HEK293 (cell line): ENCODE data around the gene SPINK1.
"Not testable (repeated sequence)": the region's sequence is repeated elsewhere in the genome, so short reads cannot be mapped to it uniquely, and the experiment has no call there.

ENCODE experiments used
- CTCF ChIA-PET: fragments of 350-600 bp; formaldehyde crosslinking; extraction: SDS; loops from one replicate; lab custom pipeline; 2021; ENCODE audit warnings: antibody characterized with exemption; lab: Yijun Ruan, JAX
- POLR2A ChIA-PET: fragments of 300-600 bp; formaldehyde crosslinking; extraction: SDS; loops from one replicate; lab custom pipeline; 2020; ENCODE audit warnings: antibody characterized with exemption, inconsistent platforms; lab: Yijun Ruan, JAX
- H3K27ac ChIP-seq: fragments of 200-500 bp; sonication (Bioruptor generic); 2 replicates; pipeline ENCODE4 v1.5.1; 2014; ENCODE audit warnings: low read depth, low read length, control low read depth, inconsistent platforms; ENCODE audit errors: extremely low read depth
- H3K36me3 ChIP-seq, 2 experiments: fragments of 200-500 bp in 1 of 2; sonication (Bioruptor generic) in 1 of 2; 1 replicate in 1 of 2; 2 replicates in 1 of 2; pipeline ENCODE4 v1.5.1; 2014 to 2017; ENCODE audit warnings: inconsistent platforms in 2 of 2, low read length in 2 of 2; ENCODE audit not compliant: control insufficient read depth in 2 of 2, insufficient read depth in 1 of 2
- H3K4me1 ChIP-seq: fragments of 200-500 bp; sonication (Bioruptor generic); 2 replicates; pipeline ENCODE4 v1.5.1; 2014; ENCODE audit warnings: mild to moderate bottlenecking, low read length, inconsistent platforms; ENCODE audit not compliant: control insufficient read depth, insufficient read depth
- H3K4me3 ChIP-seq: 2 replicates; pipeline ENCODE4 v1.5.1; 2011; ENCODE audit warnings: low read depth, mild to moderate bottlenecking, control low read depth, low read length, moderate library complexity
- H3K9me3 ChIP-seq: fragments of 200-500 bp; sonication (Bioruptor generic); 2 replicates; pipeline ENCODE4 v1.5.1; 2014; ENCODE audit warnings: low read depth, low read length, inconsistent platforms; ENCODE audit not compliant: control insufficient read depth, insufficient read depth
- BCL11B ChIP-seq: fragments of 450-650 bp; formaldehyde crosslinking; IDR thresholded peaks from 2 replicates; pipeline ENCODE4 v1.5.1; 2016; ENCODE audit warnings: low read depth, missing biosample characterization, missing genetic modification characterization
- GLI2 ChIP-seq: fragments of 450-650 bp; formaldehyde crosslinking; IDR thresholded peaks from 2 replicates; pipeline ENCODE4; 2017; ENCODE audit warnings: missing biosample characterization, missing genetic modification characterization, low read depth, borderline replicate concordance
- MEIS1 ChIP-seq: sonication (generic); formaldehyde crosslinking; IDR thresholded peaks from 2 replicates; pipeline ENCODE4 v1.8.1; 2022; ENCODE audit warnings: missing genetic modification reagents, mild to moderate bottlenecking, borderline replicate concordance
- MYNN ChIP-seq: fragments of 450-650 bp; formaldehyde crosslinking; IDR thresholded peaks from 2 replicates; pipeline ENCODE4 v1.5.1; 2016; ENCODE audit warnings: missing biosample characterization, missing genetic modification characterization, borderline replicate concordance
- SCRT1 ChIP-seq: fragments of 450-650 bp; formaldehyde crosslinking; IDR thresholded peaks from 2 replicates; pipeline ENCODE4 v1.5.1; 2016; ENCODE audit warnings: missing biosample characterization, missing genetic modification characterization, borderline replicate concordance
- SCRT2 ChIP-seq: fragments of 450-650 bp; formaldehyde crosslinking; IDR thresholded peaks from 2 replicates; pipeline ENCODE4 v1.5.1; 2016; ENCODE audit warnings: missing biosample characterization, missing genetic modification characterization
- SP3 ChIP-seq: fragments of 450-650 bp; formaldehyde crosslinking; IDR thresholded peaks from 2 replicates; pipeline ENCODE4 v1.5.1; 2016; ENCODE audit warnings: missing biosample characterization, missing genetic modification characterization
- ZFP37 ChIP-seq: fragments of 450-650 bp; formaldehyde crosslinking; IDR thresholded peaks from 2 replicates; pipeline ENCODE4 v1.5.1; 2016; ENCODE audit warnings: missing biosample characterization, missing genetic modification characterization
- ZNF133 ChIP-seq: fragments of 450-650 bp; formaldehyde crosslinking; IDR thresholded peaks from 2 replicates; pipeline ENCODE4 v1.5.1; 2016; ENCODE audit warnings: missing biosample characterization, missing genetic modification characterization
- ZNF2 ChIP-seq: fragments of 450-650 bp; formaldehyde crosslinking; IDR thresholded peaks from 2 replicates; pipeline ENCODE4 v1.5.1; 2016; ENCODE audit warnings: missing biosample characterization, missing genetic modification characterization
- ZNF202 ChIP-seq: fragments of 450-650 bp; formaldehyde crosslinking; IDR thresholded peaks from 2 replicates; pipeline ENCODE4 v1.5.1; 2016; ENCODE audit warnings: missing biosample characterization, missing genetic modification characterization, borderline replicate concordance
- ZNF221 ChIP-seq: fragments of 450-650 bp; formaldehyde crosslinking; IDR thresholded peaks from 2 replicates; pipeline ENCODE4 v1.5.1; 2017; ENCODE audit warnings: missing biosample characterization, missing genetic modification characterization, borderline replicate concordance
- ZNF24 ChIP-seq: fragments of 450-650 bp; formaldehyde crosslinking; IDR thresholded peaks from 2 replicates; pipeline ENCODE4 v1.5.1; 2016; ENCODE audit warnings: missing biosample characterization, missing genetic modification characterization
- ZNF433 ChIP-seq: fragments of 450-650 bp; formaldehyde crosslinking; IDR thresholded peaks from 2 replicates; pipeline ENCODE4 v1.5.1; 2016; ENCODE audit warnings: missing biosample characterization, missing genetic modification characterization, low read depth
- ZNF521 ChIP-seq: fragments of 450-650 bp; formaldehyde crosslinking; IDR thresholded peaks from 2 replicates; pipeline ENCODE4 v1.5.1; 2017; ENCODE audit warnings: missing biosample characterization, mild to moderate bottlenecking, missing genetic modification characterization
- ZNF561 ChIP-seq: fragments of 450-650 bp; IDR thresholded peaks from 2 replicates; pipeline ENCODE4 v1.5.1; 2018; ENCODE audit warnings: missing biosample characterization, missing genetic modification characterization, borderline replicate concordance
- ZNF629 ChIP-seq: fragments of 450-650 bp; formaldehyde crosslinking; IDR thresholded peaks from 2 replicates; pipeline ENCODE4 v1.5.1; 2017; ENCODE audit warnings: missing biosample characterization, missing genetic modification characterization
- ZNF658 ChIP-seq: fragments of 450-650 bp; formaldehyde crosslinking; IDR thresholded peaks from 2 replicates; pipeline ENCODE4; 2016; ENCODE audit warnings: missing biosample characterization, missing genetic modification characterization
- ZNF76 ChIP-seq: fragments of 450-650 bp; formaldehyde crosslinking; IDR thresholded peaks from 2 replicates; pipeline ENCODE4; 2016; ENCODE audit warnings: low read depth, missing biosample characterization, missing genetic modification characterization, borderline replicate concordance
- ZNF785 ChIP-seq: fragments of 450-650 bp; formaldehyde crosslinking; IDR thresholded peaks from 2 replicates; pipeline ENCODE4 v1.5.1; 2016; ENCODE audit warnings: missing biosample characterization, missing genetic modification characterization
- ZSCAN23 ChIP-seq: fragments of 450-650 bp; formaldehyde crosslinking; IDR thresholded peaks from 2 replicates; pipeline ENCODE4 v1.5.1; 2016; ENCODE audit warnings: missing biosample characterization, missing genetic modification characterization
- ZSCAN30 ChIP-seq: fragments of 450-650 bp; IDR thresholded peaks from 2 replicates; pipeline ENCODE4 v1.5.1; 2018; ENCODE audit warnings: missing biosample characterization, mild to moderate bottlenecking, missing genetic modification characterization, moderate library complexity
- TF ChIP-seq, protein P1 (sequence below): fragments of 450-650 bp; formaldehyde crosslinking; IDR thresholded peaks from 2 replicates; pipeline ENCODE4 v1.5.1; 2016; ENCODE audit warnings: missing biosample characterization, missing genetic modification characterization
- TF ChIP-seq, protein P2 (sequence below): fragments of 450-650 bp; formaldehyde crosslinking; IDR thresholded peaks from 2 replicates; pipeline ENCODE4 v1.5.1; 2016; ENCODE audit warnings: missing biosample characterization, missing genetic modification characterization
- TF ChIP-seq, protein P3 (sequence below): fragments of 450-650 bp; formaldehyde crosslinking; IDR thresholded peaks from 2 replicates; pipeline ENCODE4 v1.5.1; 2016; ENCODE audit warnings: missing biosample characterization, missing genetic modification characterization

SPINK1 gene

DNA sequence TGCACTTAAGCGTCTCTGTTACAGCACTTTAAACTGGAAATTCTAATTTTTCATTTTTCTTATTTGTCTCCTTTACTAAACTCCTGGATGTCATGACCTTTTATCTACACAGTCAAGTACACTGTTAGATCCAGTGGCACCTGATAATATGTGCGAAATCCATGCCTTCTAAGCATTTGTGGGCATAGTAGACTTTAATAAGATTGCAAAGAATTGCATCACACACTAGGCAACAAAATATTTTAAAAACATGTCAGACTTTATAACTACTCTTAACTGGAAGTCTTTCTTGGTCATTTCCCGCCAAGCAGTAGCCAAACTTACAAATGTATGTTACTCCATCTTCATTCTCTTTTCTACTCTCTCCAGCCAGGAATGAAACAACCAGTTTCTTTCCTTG, 5.0 kb upstream of the SPINK1 start:
- CTCF ChIA-PET = interaction anchor here (1.7 kb wide), 1 partner anchor 208 kb away, joined by 5 read pairs; no protein-coding TSS in a partner anchor
- POLR2A ChIA-PET = no interaction called here
- Histone ChIP-seq H3K4me1 (no peaks in the 10 kb centered on the region), H3K4me3 (no peak overlapping the region), H3K36me3 (no peaks in the 10 kb centered on the region), H3K9me3 (no peaks in the 10 kb centered on the region; the same call in 1 of the 2 replicates), H3K27ac (no peak overlapping the region)
- TF ChIP-seq ZNF24 (tag by site-specific recombination) (no peak), GLI2 (tag by site-specific recombination) (no peak), SCRT1 (tag by site-specific recombination) (no peak)
- TF ChIP-seq, protein P1, sequence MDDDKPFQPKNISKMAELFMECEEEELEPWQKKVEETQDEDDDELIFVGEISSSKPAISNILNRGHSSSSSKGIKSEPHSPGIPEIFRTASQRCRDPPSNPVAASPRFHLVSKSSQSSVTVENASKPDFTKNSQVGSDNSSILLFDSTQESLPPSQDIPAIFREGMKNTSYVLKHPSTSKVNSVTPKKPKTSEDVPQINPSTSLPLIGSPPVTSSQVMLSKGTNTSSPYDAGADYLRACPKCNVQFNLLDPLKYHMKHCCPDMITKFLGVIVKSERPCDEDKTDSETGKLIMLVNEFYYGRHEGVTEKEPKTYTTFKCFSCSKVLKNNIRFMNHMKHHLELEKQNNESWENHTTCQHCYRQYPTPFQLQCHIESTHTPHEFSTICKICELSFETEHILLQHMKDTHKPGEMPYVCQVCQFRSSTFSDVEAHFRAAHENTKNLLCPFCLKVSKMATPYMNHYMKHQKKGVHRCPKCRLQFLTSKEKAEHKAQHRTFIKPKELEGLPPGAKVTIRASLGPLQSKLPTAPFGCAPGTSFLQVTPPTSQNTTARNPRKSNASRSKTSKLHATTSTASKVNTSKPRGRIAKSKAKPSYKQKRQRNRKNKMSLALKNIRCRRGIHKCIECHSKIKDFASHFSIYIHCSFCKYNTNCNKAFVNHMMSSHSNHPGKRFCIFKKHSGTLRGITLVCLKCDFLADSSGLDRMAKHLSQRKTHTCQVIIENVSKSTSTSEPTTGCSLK (tag by site-specific recombination) = no peak
- TF ChIP-seq, all 188 proteins: peak for 0

DNA sequence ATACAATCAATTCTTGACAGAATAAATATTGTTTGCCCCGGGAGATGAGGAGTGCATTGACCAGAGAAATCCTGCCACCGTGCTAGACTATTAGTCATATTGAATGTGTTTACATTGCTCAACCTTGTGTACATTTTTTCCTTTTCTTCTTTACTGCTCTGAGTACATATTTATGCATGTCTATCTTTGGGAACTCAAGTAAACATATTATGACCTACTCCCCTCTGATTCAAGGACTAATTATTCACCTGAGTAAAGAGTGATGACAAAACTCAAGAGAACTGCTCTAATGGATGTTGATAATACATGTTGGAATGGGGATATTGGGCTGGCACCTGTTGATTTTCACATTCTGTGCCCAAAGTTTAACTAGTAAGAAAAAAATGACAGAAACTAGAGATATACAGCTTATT, 3.9 kb upstream of the SPINK1 start:
- H3K36me3 ChIP-seq = no peaks in the 10 kb centered on the region
- H3K9me3 ChIP-seq = no peaks in the 10 kb centered on the region; the same call in 1 of the 2 replicates
- TF ChIP-seq SCRT2 (tag by site-specific recombination) (peak; percentile 93), ZSCAN30 (tag by site-specific recombination) (no peak)
- H3K4me3 ChIP-seq = no peak overlapping the region
- no peak overlapping the region for H3K27ac ChIP-seq
- ChIA-PET POLR2A (no interaction called here), CTCF (interaction anchor here (0.6 to 1.7 kb wide), 2 partner anchors 113 to 207 kb away, joined by 3 to 5 read pairs; no protein-coding TSS in a partner anchor)
- no peaks in the 10 kb centered on the region for H3K4me1 ChIP-seq

DNA sequence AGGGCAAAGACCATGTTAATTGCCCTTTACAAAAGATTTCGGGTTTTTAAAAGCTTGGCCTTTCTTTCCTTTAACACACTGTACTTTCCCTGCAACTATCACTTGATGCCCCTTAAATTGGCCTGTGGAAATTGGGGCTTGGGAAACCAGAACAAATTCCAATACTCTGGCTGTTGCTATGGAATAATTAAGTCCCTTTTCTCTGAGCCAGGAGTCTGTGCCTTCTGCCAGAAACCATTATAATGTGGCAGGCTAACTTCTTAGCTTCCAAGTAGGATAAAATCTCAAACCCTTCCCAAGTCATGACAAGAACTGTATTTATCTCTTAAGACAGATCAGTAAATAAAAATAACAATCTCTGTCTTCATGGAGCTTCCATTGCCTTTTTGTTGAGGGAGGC, 1.1 kb upstream of the SPINK1 start:
- Histone ChIP-seq H3K4me3 (no peak overlapping the region), H3K27ac (no peak overlapping the region), H3K36me3 (no peaks in the 10 kb centered on the region), H3K9me3 (no peaks in the 10 kb centered on the region; the same call in 1 of the 2 replicates), H3K4me1 (no peaks in the 10 kb centered on the region)
- no peak for TF ChIP-seq ZNF658
- TF ChIP-seq ZNF561 = no peak
- no peak for TF ChIP-seq ZFP37 (tag by site-specific recombination)
- TF ChIP-seq ZNF629 = no peak
- TF ChIP-seq ZNF202 (tag by site-specific recombination) = no peak
- TF ChIP-seq ZNF433 (tag by site-specific recombination) = no peak
- POLR2A ChIA-PET = no interaction called here
- CTCF ChIA-PET = interaction anchor here (0.6 to 2.2 kb wide), 4 partner anchors 10 to 204 kb away, joined by 3 to 15 read pairs (median 4); no protein-coding TSS in a partner anchor

DNA sequence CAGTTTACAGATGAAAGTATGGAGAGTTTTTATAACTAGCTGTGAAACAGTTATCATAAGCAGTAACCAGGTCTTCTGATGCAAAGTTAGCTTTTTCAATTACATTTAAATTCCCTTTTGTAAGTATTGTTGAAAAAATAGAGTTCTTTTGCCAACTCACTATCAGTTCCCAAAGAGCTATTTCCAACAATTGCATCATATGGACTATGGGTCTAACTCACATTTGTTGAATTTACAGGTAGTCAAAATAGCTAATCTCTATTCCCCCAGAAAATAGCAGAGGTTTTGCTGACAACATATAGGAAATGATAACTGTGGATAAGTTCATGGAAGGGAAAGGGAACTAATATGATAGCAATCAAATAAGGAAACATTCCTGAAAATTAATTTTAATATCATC, 1.4 kb downstream of the SPINK1 start:
- CTCF ChIA-PET = interaction anchor here (0.6 to 0.7 kb wide), 2 partner anchors 88 to 141 kb away, joined by 3 read pairs; no protein-coding TSS in a partner anchor
- no peaks in the 10 kb centered on the region for H3K4me1 ChIP-seq
- POLR2A ChIA-PET = no interaction called here

DNA sequence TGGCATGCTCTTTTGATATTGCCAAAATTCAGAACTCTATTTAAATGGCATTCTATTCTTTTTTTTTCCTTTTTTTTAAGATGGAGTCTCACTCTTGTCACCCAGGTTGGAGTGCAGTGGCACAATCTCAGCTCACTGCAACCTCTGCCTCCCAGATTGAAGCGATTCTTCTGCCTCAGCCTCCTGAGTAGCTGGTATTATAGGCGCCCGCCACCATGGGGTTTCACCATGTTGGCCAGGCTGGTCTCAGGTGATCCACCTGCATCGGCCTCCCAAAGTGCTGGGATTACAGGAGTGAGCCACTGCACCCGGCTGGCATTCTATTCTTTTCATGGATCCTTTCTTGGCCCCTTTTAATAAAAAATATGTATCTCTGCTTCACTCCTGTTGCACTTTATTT, 4.5 kb downstream of the SPINK1 start:
- H3K4me1 ChIP-seq, H3K27ac ChIP-seq, H3K36me3 ChIP-seq, H3K9me3 ChIP-seq, H3K4me3 ChIP-seq, POLR2A ChIA-PET: not testable (repeated sequence)
- CTCF ChIA-PET = interaction anchor here (0.6 to 5.7 kb wide), 2 partner anchors 22 to 196 kb away, joined by 3 to 103 read pairs; no protein-coding TSS in a partner anchor

More for the DNA sequence above, 1.4 kb downstream of the SPINK1 start:
- H3K36me3 ChIP-seq = no peaks in the 10 kb centered on the region
- H3K4me3 ChIP-seq = no peak overlapping the region
- TF ChIP-seq ZSCAN23 (tag by site-specific recombination) (no peak), ZNF76 (tag by site-specific recombination) (no peak), GLI2 (tag by site-specific recombination) (no peak), ZNF785 (tag by site-specific recombination) (no peak), ZNF2 (no peak), ZNF433 (tag by site-specific recombination) (no peak), ZNF521 (tag by site-specific recombination) (no peak), SP3 (tag by site-specific recombination) (no peak), BCL11B (tag by site-specific recombination) (no peak), ZNF133 (tag by site-specific recombination) (no peak), MYNN (no peak), MEIS1 (no peak), ZNF221 (no peak)
- TF ChIP-seq, protein P2, sequence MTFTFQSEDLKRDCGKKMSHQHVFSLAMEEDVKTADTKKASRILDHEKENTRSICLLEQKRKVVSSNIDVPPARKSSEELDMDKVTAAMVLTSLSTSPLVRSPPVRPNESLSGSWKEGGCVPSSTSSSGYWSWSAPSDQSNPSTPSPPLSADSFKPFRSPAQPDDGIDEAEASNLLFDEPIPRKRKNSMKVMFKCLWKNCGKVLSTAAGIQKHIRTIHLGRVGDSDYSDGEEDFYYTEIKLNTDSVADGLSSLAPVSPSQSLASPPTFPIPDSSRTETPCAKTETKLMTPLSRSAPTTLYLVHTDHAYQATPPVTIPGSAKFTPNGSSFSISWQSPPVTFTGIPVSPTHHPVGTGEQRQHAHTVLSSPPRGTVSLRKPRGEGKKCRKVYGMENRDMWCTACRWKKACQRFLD (tag by site-specific recombination) = no peak
- TF ChIP-seq, protein P3, sequence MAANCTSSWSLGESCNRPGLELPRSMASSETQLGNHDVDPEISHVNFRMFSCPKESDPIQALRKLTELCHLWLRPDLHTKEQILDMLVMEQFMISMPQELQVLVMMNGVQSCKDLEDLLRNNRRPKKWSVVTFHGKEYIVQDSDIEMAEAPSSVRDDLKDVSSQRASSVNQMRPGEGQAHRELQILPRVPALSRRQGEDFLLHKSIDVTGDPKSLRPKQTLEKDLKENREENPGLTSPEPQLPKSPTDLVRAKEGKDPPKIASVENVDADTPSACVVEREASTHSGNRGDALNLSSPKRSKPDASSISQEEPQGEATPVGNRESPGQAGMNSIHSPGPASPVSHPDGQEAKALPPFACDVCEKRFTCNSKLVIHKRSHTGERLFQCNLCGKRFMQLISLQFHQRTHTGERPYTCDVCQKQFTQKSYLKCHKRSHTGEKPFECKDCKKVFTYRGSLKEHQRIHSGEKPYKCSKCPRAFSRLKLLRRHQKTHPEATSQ (tag by site-specific recombination) = no peak
- H3K27ac ChIP-seq = no peak overlapping the region
- H3K9me3 ChIP-seq = no peaks in the 10 kb centered on the region; the same call in 1 of the 2 replicates
